GM21786 (cell line): ENCODE data around the gene STXBP5.
"Not testable (repeated sequence)": the region's sequence is repeated elsewhere in the genome, so short reads cannot be mapped to it uniquely, and the experiment has no call there.

Experiments used
- ATAC-seq: cut with Tn5 transposase; IDR thresholded peaks from one replicate; pipeline ENCODE4 v1.9.1; 2021; ENCODE audit not compliant: unreplicated experiment

Gene STXBP5

GRCh38 chr6:147238164-147238563, 33.9 kb downstream of the STXBP5 start:
- no peak for ATAC-seq

- ATAC-seq: no peak
Observed at GRCh38 chr6:147238906-147239305, 34.7 kb downstream of the STXBP5 start.

GRCh38 chr6:147244832-147245231, 40.6 kb downstream of the STXBP5 start:
- ATAC-seq: no peak

GRCh38 chr6:147245693-147246092, 41.5 kb downstream of the STXBP5 start:
- no peak for ATAC-seq

- no peak for ATAC-seq
Observed at GRCh38 chr6:147246853-147247635, 42.8 kb downstream of the STXBP5 start.

- ATAC-seq: no peak
Observed at GRCh38 chr6:147248859-147249258, 44.6 kb downstream of the STXBP5 start.

- no peak for ATAC-seq
Observed at GRCh38 chr6:147251072-147251471, 46.9 kb downstream of the STXBP5 start.

GRCh38 chr6:147254929-147255473, 50.8 kb downstream of the STXBP5 start:
- not testable (repeated sequence) for ATAC-seq

GRCh38 chr6:147255948-147256674, 51.9 kb downstream of the STXBP5 start:
- no peak for ATAC-seq

- no peak for ATAC-seq
Observed at GRCh38 chr6:147257760-147258159, 53.5 kb downstream of the STXBP5 start.

GRCh38 chr6:147260091-147260490, 55.9 kb downstream of the STXBP5 start:
- ATAC-seq: no peak

- no peak for ATAC-seq
Observed at GRCh38 chr6:147262946-147263345, 58.7 kb downstream of the STXBP5 start.

- ATAC-seq: no peak
Observed at GRCh38 chr6:147266821-147267220, 62.6 kb downstream of the STXBP5 start.

GRCh38 chr6:147267658-147268057, 63.4 kb downstream of the STXBP5 start:
- no peak for ATAC-seq

- ATAC-seq: no peak
Observed at GRCh38 chr6:147268254-147268653, 64.0 kb downstream of the STXBP5 start.

GRCh38 chr6:147274012-147274411, 69.8 kb downstream of the STXBP5 start:
- ATAC-seq: no peak

- no peak for ATAC-seq
Observed at GRCh38 chr6:147274776-147275175, 70.6 kb downstream of the STXBP5 start.

GRCh38 chr6:147278891-147279290, 74.7 kb downstream of the STXBP5 start:
- ATAC-seq: no peak

- ATAC-seq: no peak
Observed at GRCh38 chr6:147279427-147279826, 75.2 kb downstream of the STXBP5 start.

GRCh38 chr6:147281895-147282565, 77.8 kb downstream of the STXBP5 start:
- ATAC-seq: no peak

GRCh38 chr6:147282566-147282959, 78.3 kb downstream of the STXBP5 start:
- ATAC-seq: no peak

GRCh38 chr6:147283460-147283859, 79.2 kb downstream of the STXBP5 start:
- ATAC-seq: no peak
